Type B pancreatic cell (in vitro differentiated cells): ENCODE data around the gene UBR2. TPM values are rescaled to one million over a fixed set of nuclear protein-coding genes. Genes with fewer than 3 reads are reported as not detected.
"Not testable (repeated sequence)": the region's sequence is repeated elsewhere in the genome, so short reads cannot be mapped to it uniquely, and the experiment has no call there.

Experiments
- DNase-seq: peaks from one replicate; pipeline ENCODE4 v3.0.0; 2021; ENCODE audit warnings: mixed read lengths; ENCODE audit not compliant: unreplicated experiment; ENCODE audit errors: extremely low spot score
- H3K27ac Mint-ChIP-seq: 2 replicates; pipeline ENCODE4 v1.8.0; 2021; ENCODE audit warnings: mild to moderate bottlenecking, mixed read lengths
- H3K27me3 Mint-ChIP-seq: 2 replicates; pipeline ENCODE4 v1.8.0; 2021; ENCODE audit warnings: mixed read lengths
- H3K36me3 Mint-ChIP-seq: 2 replicates; pipeline ENCODE4 v1.8.0; 2021; ENCODE audit warnings: mixed read lengths
- H3K4me1 Mint-ChIP-seq: one replicate; pipeline ENCODE4 v1.8.0; 2021; ENCODE audit warnings: mixed read lengths; ENCODE audit not compliant: unreplicated experiment
- H3K4me3 Mint-ChIP-seq: 2 replicates; pipeline ENCODE4 v1.8.0; 2021; ENCODE audit warnings: mild to moderate bottlenecking, mixed read lengths
- H3K9me3 Mint-ChIP-seq: 2 replicates; pipeline ENCODE4 v1.8.0; 2021; ENCODE audit warnings: mixed read lengths
- CTCF ChIP-seq: fragments of 200-600 bp; sonication (generic); conservative IDR thresholded peaks from 2 replicates; pipeline ENCODE4 v1.5.0; 2021; ENCODE audit warnings: antibody characterized with exemption, mild to moderate bottlenecking
- total RNA-seq: library from RNA; stranded (reverse); gene quantifications from 2 replicates; pipeline ENCODE4 v1.2.1, GENCODE V29; 2021; ENCODE audit warnings: low replicate concordance

Gene UBR2
- total RNA-seq, 1 donor from 2014 or later, result 26.6 TPM

GRCh38 chr6:42698217-42698616, 134.4 kb downstream of the UBR2 start:
- no peaks in the 10 kb centered on the region for H3K27me3 Mint-ChIP-seq
- H3K4me1 Mint-ChIP-seq, result no peaks in the 10 kb centered on the region
- no peak overlapping the region for H3K4me3 Mint-ChIP-seq
- DNase-seq, result no peak
- TF ChIP-seq CTCF, result no peak
- H3K27ac Mint-ChIP-seq, result no peak overlapping the region
- peaks cover 3% of the 10 kb centered on the region for H3K36me3 Mint-ChIP-seq
- H3K9me3 Mint-ChIP-seq, result no peaks in the 10 kb centered on the region

- Mint-ChIP-seq H3K4me3 (no peak overlapping the region), H3K36me3 (no peaks in the 10 kb centered on the region), H3K27ac (no peak overlapping the region), H3K27me3 (no peaks in the 10 kb centered on the region), H3K4me1 (no peaks in the 10 kb centered on the region), H3K9me3 (no peaks in the 10 kb centered on the region)
- TF ChIP-seq CTCF, result no peak
- DNase-seq, result no peak
Measured at GRCh38 chr6:42702200-42702599, 138.4 kb downstream of the UBR2 start.

DNA sequence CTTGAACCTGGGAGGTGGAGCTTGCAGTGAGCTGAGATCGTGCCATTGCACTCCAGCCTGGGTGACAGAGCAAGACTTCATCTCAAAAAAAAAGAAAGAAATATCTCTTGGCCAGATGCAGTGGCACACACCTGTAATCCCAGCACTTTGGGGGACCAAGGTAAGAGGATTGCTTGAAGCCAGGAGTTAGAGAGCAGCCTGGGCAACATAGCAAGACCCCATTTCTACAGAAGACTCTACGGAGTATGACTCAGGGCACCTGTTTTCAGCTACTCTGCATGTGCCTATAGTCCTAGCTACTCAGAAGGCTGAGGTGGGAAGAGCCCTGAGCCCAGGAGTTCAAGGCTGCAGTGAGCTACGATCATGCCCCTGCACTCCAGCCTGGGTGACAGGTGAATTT, 139.0 kb downstream of the UBR2 start:
- H3K4me1 Mint-ChIP-seq, H3K4me3 Mint-ChIP-seq, DNase-seq, H3K9me3 Mint-ChIP-seq, H3K36me3 Mint-ChIP-seq, H3K27ac Mint-ChIP-seq, H3K27me3 Mint-ChIP-seq: not testable (repeated sequence)

- Mint-ChIP-seq H3K4me3 (no peak overlapping the region), H3K4me1 (no peaks in the 10 kb centered on the region), H3K27ac (no peak overlapping the region), H3K36me3 (no peaks in the 10 kb centered on the region), H3K27me3 (no peaks in the 10 kb centered on the region), H3K9me3 (no peaks in the 10 kb centered on the region)
- DNase-seq, result no peak
- TF ChIP-seq CTCF, result no peak
Measured at GRCh38 chr6:42704251-42704936, 140.6 kb downstream of the UBR2 start.

GRCh38 chr6:42704937-42705374, 141.1 kb downstream of the UBR2 start:
- Mint-ChIP-seq H3K27me3 (no peaks in the 10 kb centered on the region), H3K36me3 (no peaks in the 10 kb centered on the region), H3K4me1 (no peaks in the 10 kb centered on the region), H3K9me3 (no peaks in the 10 kb centered on the region), H3K4me3 (no peak overlapping the region), H3K27ac (no peak overlapping the region)
- DNase-seq, result no peak
- no peak for TF ChIP-seq CTCF

GRCh38 chr6:42707595-42707994, 143.8 kb downstream of the UBR2 start:
- H3K9me3 Mint-ChIP-seq, result peaks cover 9% of the 10 kb centered on the region
- peaks cover 10% of the 10 kb centered on the region for H3K4me1 Mint-ChIP-seq

More at GRCh38 chr6:42707595-42707994, 143.8 kb downstream of the UBR2 start:
- no peak overlapping the region for H3K27ac Mint-ChIP-seq
- H3K27me3 Mint-ChIP-seq, result no peaks in the 10 kb centered on the region
- H3K4me3 Mint-ChIP-seq, result no peak overlapping the region
- no peak for DNase-seq
- TF ChIP-seq CTCF, result no peak
- H3K36me3 Mint-ChIP-seq, result no peaks in the 10 kb centered on the region
